Measurements from ENCODE around the gene KNDC1.
"Not testable (repeated sequence)": the region's sequence is repeated elsewhere in the genome, so short reads cannot be mapped to it uniquely, and the experiment has no call there.

The KNDC1 gene

GRCh38 chr10:133229265-133230043, 69.4 kb downstream of the KNDC1 start:
- DNase-seq, result no peak

- no peak for DNase-seq
Measured at GRCh38 chr10:133230044-133230361, 70.0 kb downstream of the KNDC1 start, which contains the start of gene UTF1. UTF1 (plus strand) TSS chr10:133230217; CDS start chr10:133230289, 72 bp downstream.

GRCh38 chr10:133230387-133231195, 70.6 kb downstream of the KNDC1 start:
- no peak for DNase-seq

GRCh38 chr10:133231244-133231945, 71.4 kb downstream of the KNDC1 start:
- DNase-seq, result no peak

- DNase-seq, result no peak
Measured at GRCh38 chr10:133231946-133232574, 72.0 kb downstream of the KNDC1 start.

- not testable (repeated sequence) for DNase-seq
Measured at GRCh38 chr10:133234796-133235195, 74.8 kb downstream of the KNDC1 start.

GRCh38 chr10:133235265-133235855, 75.3 kb downstream of the KNDC1 start:
- DNase-seq, result no peak

- no peak for DNase-seq
Measured at GRCh38 chr10:133235932-133236331, 75.9 kb downstream of the KNDC1 start.

GRCh38 chr10:133236401-133237240, 76.6 kb downstream of the KNDC1 start:
- DNase-seq, result no peak

GRCh38 chr10:133237241-133237587, 77.2 kb downstream of the KNDC1 start:
- DNase-seq, result no peak

- DNase-seq, result no peak
Measured at GRCh38 chr10:133237588-133238465, 77.8 kb downstream of the KNDC1 start, which contains the start of gene VENTX. VENTX (plus strand) TSS chr10:133237855; CDS start chr10:133237915, 60 bp downstream.

GRCh38 chr10:133238466-133238804, 78.4 kb downstream of the KNDC1 start:
- no peak for DNase-seq

GRCh38 chr10:133239990-133240389, 80.0 kb downstream of the KNDC1 start:
- DNase-seq, result no peak

- DNase-seq, result no peak
Measured at GRCh38 chr10:133241501-133242205, 81.6 kb downstream of the KNDC1 start.

- no peak for DNase-seq
Measured at GRCh38 chr10:133242611-133243356, 82.8 kb downstream of the KNDC1 start.

GRCh38 chr10:133243593-133243992, 83.6 kb downstream of the KNDC1 start:
- DNase-seq, result no peak

GRCh38 chr10:133245439-133246235, 85.6 kb downstream of the KNDC1 start:
- DNase-seq, result no peak

GRCh38 chr10:133246236-133246626, 86.2 kb downstream of the KNDC1 start:
- no peak for DNase-seq
